ENCODE data around the gene HEY2.

DNA sequence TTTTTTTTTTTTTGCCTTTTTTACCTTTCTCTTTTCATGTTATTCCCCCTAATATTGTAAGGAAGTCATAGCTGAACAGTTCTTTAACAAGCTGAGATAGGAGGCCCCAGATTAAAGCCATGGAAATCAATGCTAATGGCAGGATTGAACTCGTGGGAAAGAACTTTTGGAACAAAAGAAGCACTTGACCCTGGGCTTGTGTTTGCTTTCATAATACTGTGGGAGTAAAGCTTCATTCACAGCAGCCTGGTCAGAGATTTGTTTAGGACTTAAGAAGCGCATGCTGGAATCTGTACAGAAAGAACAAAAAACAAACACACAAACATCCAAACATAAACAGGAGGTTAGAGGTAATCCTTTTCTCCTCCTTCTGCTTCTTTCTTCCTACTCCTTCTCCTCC is 5.1 kb downstream of the HEY2 start:
- TF ChIP-seq POLR2A (IDR thresholded peaks at IDR 0.05) (no peak), POLR2AphosphoS5 (IDR thresholded peaks at IDR 0.05) (no peak), EP300 (IDR thresholded peaks at IDR 0.05) (no peak)
- TF ChIP-seq, protein P1, sequence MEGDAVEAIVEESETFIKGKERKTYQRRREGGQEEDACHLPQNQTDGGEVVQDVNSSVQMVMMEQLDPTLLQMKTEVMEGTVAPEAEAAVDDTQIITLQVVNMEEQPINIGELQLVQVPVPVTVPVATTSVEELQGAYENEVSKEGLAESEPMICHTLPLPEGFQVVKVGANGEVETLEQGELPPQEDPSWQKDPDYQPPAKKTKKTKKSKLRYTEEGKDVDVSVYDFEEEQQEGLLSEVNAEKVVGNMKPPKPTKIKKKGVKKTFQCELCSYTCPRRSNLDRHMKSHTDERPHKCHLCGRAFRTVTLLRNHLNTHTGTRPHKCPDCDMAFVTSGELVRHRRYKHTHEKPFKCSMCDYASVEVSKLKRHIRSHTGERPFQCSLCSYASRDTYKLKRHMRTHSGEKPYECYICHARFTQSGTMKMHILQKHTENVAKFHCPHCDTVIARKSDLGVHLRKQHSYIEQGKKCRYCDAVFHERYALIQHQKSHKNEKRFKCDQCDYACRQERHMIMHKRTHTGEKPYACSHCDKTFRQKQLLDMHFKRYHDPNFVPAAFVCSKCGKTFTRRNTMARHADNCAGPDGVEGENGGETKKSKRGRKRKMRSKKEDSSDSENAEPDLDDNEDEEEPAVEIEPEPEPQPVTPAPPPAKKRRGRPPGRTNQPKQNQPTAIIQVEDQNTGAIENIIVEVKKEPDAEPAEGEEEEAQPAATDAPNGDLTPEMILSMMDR (IDR thresholded peaks at IDR 0.05): no peak
